Raji (cell line): ENCODE data around the gene KCNMA1.
A peak's percentile ranks its signal among the peaks of the same experiment; 100 is the strongest.

Experiments used
- POLR2A ChIP-seq: IDR thresholded peaks from 2 replicates; pipeline ENCODE4 v1.6.1; 2011; ENCODE audit warnings: low read depth, low read length, control low read depth; ENCODE audit not compliant: insufficient read depth

KCNMA1 gene

DNA sequence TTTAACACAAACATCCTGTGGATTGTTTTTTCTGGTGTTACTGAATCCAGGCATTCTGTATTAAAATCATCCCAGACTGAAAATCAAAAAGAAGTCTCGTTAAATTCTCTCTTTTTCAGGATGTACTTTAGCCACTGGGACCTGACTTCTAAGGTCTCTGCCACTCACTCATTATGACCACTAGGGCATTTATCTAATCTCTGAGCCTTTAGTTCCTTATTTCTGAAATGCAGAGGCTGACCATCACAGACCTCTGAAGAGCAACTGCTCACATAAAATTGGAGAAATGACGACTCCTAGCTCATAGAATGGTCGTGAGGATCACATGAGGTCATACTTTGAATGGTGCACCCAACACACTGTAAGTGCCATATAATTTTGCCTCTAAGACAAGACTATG lies 63.2 kb downstream of the KCNMA1 start:
- TF ChIP-seq POLR2A: no peak

GRCh38 chr10:77571490-77571889 lies 66.1 kb downstream of the KCNMA1 start:
- no peak for TF ChIP-seq POLR2A

GRCh38 chr10:77566914-77567566 lies 70.6 kb downstream of the KCNMA1 start:
- TF ChIP-seq POLR2A: no peak

DNA sequence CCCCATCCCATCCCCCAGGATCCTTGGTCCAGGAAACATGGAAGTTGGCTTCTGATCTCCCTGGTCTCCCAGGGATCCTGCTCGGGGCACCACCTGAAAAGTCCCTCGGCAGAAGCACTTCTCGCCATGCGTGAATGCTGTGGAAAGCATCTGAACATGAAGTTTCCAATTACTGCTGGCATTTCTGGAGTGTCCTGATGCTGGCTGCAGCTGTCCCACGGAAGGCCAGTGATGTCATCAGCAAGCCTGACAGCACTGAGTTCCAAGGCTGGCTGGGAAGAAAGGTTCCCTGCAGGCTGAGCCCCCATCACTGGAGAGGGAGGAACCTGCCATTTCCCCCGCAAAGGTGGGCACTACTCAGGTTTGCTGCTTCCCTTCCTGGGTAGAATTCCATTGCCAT lies 71.4 kb downstream of the KCNMA1 start:
- TF ChIP-seq POLR2A: no peak

- TF ChIP-seq POLR2A: no peak
These were observed 72.0 kb downstream of the KCNMA1 start for GRCh38 chr10:77565590-77566023.

DNA sequence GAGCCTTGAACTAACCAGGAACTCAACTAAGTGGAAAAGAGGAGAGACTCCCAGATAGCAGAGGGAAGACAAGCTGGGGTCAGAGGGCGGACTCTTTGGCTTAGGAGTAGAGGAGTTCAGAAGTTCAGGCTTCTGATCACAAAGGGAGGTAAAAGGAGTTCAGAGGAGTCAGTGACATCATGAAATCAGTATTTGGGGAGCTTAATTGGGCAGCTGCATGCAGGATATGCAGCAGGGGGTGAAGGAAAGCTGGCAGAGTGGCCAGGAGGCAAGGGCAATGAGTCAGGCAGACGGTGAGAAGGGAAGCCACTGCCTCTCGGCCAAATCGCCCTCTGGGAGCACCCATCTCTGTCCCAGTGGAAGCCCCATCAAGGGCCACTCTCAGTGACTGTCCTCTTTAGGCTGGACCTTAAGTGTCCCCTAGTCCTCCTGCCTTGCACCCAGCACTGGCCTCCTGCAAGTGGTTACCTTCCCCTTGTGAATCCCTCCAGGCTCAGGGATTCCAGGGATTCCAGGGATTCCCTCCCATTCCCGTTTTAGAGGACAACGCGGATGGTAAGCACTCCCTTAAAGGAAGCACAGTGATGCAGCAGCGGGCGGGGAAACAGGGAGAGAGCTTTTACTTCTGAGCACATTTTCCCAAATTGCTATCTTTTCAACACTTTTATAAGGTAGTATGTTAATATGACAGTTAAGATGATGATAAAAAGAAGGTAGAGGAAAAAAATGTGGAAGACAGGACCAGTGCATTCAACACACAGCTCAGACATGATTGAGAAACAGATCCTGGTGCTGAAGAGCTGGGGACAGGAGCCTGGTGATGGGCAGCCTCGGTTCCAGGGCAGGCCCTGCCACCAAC lies 72.6 kb downstream of the KCNMA1 start:
- no peak for TF ChIP-seq POLR2A

- TF ChIP-seq POLR2A: peak; percentile 83
These were observed 73.9 kb downstream of the KCNMA1 start for GRCh38 chr10:77563638-77564270.

GRCh38 chr10:77562742-77563141 lies 74.9 kb downstream of the KCNMA1 start:
- peak; percentile 36; the same call in 1 of the 2 replicates for TF ChIP-seq POLR2A

GRCh38 chr10:77561991-77562390 lies 75.6 kb downstream of the KCNMA1 start:
- TF ChIP-seq POLR2A: 0 out of 2 replicates have a peak, but pooled peaks have one; percentile 17

DNA sequence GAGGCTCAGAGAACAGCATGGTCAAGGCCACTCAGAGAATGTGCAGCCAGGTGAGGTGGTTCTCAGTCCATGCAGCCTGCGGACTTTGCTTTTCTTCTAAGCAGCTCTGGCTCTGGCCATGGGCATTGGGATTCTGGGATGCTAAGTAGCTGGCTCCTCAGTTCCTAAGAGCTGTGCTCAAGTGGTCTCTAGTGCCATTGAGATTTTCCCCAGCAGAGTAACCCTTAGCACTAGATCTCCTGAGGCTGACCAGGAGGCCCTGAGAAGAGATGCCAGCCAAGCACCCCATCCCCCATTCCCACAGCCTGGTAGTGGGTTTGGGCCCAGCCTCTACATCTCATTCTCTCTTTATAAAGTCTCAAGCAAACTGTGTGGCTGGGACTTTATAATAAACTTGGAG lies 77.1 kb downstream of the KCNMA1 start:
- no peak for TF ChIP-seq POLR2A

- TF ChIP-seq POLR2A: no peak
These were observed 77.6 kb downstream of the KCNMA1 start for GRCh38 chr10:77560052-77560451.

GRCh38 chr10:77556990-77557601 lies 80.5 kb downstream of the KCNMA1 start:
- no peak for TF ChIP-seq POLR2A

GRCh38 chr10:77555591-77556212 lies 81.9 kb downstream of the KCNMA1 start:
- TF ChIP-seq POLR2A: no peak

- TF ChIP-seq POLR2A: no peak
These were observed 82.6 kb downstream of the KCNMA1 start for GRCh38 chr10:77554996-77555397.

- no peak for TF ChIP-seq POLR2A
These were observed 83.6 kb downstream of the KCNMA1 start for GRCh38 chr10:77553966-77554365.

DNA sequence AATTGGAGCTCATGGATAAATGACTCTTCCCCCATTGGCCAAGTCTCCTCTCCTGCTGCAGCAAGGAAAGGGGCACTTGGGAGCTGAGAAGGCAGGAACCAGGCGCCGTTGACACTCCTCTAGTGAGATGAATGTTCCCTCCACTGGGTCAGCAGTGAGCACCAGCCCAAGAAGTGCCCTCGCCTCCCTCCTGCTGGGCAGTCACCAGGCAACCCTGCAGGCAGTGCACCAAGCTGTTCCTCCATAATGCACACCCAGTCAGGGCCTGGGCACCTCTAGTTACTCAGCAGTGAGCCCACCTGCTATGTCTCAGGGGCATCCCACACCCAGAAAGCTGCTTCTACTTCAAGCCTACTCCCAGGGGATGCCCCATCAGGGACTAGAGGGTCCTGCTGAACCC lies 84.3 kb downstream of the KCNMA1 start:
- no peak for TF ChIP-seq POLR2A

GRCh38 chr10:77552252-77552651 lies 85.4 kb downstream of the KCNMA1 start:
- no peak for TF ChIP-seq POLR2A
